GM18505 (cell line): Measurements from ENCODE around the gene PCK2.
"Not testable (repeated sequence)": the region's sequence is repeated elsewhere in the genome, so short reads cannot be mapped to it uniquely, and the experiment has no call there.

Source experiments
- ATAC-seq: cut with Tn5 transposase; IDR thresholded peaks from one replicate; pipeline ENCODE4 v1.9.1; 2021; ENCODE audit not compliant: unreplicated experiment
- POLR2A ChIP-seq: IDR thresholded peaks from 4 replicates; pipeline ENCODE4 v1.6.1; 2011; ENCODE audit warnings: borderline replicate concordance; ENCODE audit not compliant: insufficient read depth, insufficient read length; ENCODE audit errors: extremely low read depth

The PCK2 gene

DNA sequence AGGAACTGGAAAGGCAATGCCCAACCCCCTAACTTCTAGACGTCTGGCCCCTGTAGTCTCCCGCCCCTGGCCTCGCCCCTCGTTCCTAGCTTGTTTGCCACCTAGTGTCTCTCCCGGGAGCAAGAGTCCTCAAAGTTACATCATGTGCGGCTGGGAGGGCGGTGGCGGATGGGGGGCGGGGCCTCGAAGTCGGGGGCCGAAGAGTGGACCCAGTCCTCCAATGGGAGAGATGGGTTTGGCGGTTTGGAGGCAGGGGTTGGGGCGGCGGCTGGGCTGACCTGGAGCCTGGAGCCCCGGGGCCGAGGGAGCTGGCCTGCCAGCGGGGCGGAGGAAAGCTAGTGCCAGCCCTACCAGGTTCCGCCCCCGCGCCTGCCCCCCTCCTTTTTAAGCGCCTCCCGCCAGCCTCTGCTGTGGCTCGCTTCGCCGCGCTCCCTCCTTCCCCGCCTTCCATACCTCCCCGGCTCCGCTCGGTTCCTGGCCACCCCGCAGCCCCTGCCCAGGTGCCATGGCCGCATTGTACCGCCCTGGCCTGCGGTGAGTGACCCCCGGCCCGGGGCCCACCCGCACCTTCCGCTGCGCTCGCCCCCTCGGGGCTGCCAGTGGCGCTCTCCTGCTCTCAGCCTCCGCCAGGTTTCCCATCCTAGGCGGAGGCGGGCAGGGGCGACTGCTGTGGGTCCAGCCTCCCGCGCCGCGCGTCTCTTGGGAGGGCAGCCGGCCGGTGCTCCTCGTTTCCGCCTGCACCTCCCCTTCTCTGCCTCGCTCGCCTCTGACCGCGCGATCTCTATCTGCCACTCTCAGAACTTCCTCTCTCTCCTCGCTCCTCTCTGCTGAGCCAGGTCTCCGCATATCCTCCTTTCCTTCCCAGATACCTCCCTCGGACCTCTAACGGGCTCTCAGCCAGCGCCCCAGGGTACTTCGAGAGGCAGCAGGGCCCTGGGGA is at the start of gene PCK2:
Gene PCK2 (plus strand): TSS at position 411 of the 940 bp plus-strand sequence. CDS start 95 bp downstream, at position 506.
- peak; percentile 44 for ATAC-seq
- TF ChIP-seq POLR2A, result peak; percentile 98

DNA sequence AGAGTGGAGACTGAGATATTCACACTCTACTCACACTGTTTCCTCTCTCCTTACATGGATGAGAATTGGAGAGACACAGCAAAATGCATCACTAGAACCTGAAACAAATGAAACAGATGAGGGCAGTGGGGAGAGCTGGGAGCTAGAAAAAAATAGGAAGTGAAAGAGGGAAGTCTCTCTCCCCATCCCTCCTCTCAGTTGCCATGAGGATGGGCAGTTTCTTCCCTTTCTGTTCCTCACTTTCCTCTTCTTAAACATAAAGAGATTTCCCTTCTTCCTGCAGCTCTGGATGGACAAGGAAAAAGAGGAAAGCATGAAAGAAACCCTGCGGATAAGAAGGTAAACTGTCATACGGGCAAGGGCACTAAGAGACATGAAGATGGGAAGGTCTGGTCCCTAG is 45.1 kb upstream of the PCK2 start:
- not testable (repeated sequence) for ATAC-seq

DNA sequence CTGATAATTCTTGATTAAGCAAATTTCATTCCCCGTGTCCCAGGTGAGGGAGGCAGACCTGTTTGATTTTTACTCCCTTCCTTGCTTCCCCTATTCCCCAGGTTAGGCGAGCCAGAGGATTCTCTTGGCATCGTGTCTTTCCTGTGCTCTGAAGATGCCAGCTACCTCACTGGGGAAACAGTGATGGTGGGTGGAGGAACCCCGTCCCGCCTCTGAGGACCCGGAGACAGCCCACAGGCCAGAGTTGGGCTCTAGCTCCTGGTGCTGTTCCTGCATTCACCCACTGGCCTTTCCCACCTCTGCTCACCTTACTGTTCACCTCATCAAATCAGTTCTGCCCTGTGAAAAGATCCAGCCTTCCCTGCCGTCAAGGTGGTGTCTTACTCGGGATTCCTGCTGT is 43.4 kb upstream of the PCK2 start:
- ATAC-seq, result not testable (repeated sequence)

DNA sequence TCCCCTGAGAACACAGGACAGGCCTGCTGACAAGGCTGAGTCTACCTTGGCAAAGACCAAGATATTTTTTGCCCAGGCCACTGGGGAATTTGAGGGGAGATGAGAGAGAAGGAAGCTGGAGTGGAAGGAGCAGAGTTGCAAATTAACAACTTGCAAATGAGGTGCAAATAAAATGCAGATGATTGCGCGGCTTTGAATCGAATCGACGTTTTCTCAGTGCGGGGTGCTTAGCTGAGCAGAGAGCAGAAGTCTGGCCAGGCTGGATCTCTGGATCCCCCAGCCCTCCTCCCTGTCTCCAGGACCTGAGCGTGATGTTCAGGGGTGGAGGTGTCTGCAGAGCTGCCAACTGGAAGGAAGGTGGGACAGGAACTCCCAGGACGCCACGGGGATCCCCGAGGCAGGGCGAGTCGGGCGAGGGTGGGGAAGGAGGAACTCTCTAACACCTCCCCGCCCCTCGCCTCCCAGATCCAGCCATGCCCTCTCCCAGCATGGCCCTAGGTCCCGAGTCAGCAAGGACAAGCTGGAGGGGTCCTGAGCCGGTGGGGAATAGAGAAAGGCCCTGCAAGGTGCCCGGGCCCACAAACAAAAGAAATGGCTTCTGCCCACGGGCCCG is 42.8 kb upstream of the PCK2 start:
- no peak for TF ChIP-seq POLR2A
- ATAC-seq, result no peak

DNA sequence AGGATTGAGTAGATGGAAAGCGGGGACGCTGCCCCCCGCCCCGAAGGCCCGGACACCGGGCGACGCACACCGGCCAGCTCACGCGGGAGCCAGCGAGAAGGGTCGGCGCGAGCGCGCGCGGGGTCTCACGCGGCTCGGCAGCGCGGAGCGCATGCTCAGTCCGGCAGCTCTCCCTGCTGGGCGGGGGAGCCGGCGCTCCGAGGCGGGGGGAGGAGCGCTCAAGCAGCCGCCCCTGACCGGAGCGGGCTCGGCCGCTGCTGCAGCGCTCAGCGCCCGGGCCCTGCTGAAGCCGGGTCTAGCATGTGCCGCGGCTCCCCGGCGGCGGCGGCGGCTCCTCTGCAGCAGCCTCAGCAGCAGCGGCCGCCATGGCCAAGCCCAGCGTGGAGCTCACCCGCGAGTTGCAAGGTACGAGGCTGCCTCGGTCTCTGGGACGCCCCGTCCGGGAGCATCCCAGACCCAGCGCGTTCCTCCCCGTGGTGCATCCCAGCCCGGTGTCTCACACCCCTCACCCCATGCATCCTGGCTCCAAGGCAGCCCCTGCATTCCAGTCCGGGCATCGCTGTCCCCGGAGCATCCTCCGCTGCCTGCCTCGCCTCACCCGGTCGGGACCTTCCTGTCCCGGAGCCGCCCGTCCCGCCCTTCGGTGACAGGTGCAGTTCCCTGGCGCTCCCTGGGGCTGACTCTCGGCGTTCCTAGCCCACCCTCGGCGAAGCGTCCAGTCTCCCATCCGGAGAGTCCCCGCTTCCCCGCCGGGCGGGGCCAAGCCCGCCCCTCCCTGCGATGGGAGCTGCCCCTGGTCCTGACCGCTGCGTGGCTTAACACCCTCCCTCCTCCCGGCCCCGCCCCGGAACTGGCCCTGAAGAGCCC is 42.1 kb upstream of the PCK2 start, which contains the start of gene CARMIL3:
Gene CARMIL3 (plus strand): TSS at position 221 of the 867 bp plus-strand sequence. CDS start 145 bp downstream, at position 366.
- TF ChIP-seq POLR2A, result peak; percentile 51

DNA sequence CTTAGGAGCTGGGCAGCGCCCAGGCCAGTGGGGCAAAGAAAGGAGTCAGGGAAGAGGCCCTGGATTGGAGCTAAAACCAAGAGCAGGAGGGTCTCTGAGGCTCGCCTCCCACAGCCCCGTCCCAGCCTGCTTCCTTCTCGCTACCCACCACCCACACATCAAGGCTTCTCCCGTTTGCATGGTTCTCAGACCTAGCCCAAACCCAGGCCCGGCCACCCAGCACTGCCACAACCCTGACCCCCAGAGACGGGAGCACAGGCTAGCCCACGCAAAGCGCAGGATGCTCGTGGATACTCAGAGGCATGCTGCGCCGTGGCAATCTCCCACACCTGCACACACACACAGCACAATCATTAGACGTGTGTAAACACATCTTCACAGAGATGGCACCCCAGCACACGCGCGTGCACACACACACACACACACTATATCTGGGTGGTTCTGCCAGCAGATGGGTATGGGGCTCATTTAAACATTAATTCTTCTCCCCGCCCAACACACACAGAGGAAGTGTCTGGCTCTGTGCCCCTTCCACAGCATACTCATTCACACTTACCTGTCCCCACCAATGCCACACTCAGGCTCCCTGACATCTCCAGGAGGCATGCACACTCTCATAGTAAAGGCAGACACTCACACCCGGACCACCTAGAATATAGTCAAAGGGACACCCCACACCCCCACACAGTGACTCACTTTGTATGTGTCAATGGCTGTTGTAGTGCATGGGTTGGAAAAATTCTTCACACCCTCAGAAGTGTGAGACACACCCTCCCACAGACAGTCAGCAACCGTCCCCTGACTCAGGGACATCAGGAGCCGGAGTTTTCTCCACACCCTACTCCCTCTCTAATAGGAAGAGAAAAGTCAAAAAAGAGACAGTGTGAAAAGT is 41.2 kb upstream of the PCK2 start:
- no peak for TF ChIP-seq POLR2A
- no peak for ATAC-seq

More for the DNA sequence above, 42.1 kb upstream of the PCK2 start, which contains the start of gene CARMIL3:
- ATAC-seq, result peak; percentile 62

DNA sequence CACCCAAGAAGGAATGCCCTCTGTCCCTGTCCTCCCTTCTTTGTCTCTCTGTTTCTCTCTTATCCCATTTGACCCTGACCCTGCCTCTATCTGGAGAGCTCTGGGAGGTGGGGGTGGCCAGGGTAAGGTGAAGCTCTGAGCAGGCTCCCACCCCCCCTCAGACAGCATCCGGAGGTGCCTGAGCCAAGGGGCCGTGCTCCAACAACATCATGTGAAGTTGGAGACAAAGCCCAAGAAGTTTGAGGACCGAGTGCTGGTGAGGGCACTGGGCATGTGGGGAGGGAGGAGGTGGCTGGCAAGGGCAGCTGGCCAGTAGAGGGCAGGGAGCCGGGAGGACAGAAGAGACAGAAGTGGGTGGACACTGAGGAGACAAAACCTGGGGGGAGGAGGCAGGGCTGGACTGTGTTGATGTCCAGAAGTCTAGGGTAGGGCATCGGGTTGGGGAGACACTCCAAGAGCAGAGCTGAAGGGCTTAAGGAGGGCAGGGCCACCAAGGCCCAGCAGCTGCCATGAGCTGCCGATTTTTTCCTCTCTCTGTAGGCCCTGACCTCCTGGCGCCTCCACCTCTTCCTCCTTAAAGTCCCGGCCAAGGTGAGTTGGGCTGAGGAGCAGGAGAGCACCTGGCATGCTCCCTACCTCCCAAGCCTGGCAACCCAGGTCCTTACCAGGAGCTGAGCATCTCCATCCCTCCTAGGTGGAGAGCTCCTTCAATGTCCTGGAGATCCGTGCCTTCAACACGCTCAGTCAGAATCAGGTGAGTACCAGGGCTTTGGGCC is 40.4 kb upstream of the PCK2 start:
- no peak for TF ChIP-seq POLR2A
- no peak for ATAC-seq

DNA sequence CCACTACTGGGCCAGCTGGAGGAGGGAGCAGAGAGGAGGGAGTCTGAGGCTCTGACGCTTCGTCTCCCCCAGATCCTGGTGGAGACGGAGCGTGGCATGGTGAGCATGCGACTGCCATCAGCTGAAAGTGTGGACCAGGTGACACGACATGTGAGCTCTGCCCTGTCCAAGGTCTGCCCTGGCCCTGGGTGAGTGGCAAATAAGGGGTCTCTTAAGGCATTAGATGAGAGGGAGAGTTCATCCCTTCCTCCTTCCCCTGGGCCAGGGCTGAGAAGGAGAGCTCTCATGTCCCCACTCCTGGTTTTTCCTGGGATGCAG is 39.8 kb upstream of the PCK2 start:
- no peak for TF ChIP-seq POLR2A
- no peak for ATAC-seq

DNA sequence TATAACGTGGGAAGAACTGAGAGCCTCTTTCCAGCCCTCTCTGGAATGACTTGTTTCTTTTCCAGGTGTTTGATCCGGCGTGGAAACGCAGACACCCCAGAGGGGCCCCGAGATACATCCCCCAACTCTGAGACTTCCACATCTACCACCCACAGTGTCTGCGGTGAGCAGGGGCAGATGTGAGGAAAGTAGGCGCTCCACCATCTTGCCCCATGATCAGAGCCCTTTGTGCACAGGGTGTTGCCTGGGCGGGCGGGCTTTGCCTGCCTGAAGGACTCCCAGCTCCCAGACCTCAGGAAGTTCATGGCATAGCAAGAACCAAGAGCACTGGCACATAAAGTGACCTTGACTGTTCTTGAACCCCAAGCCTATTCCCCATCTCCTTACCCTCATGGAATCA is 39.5 kb upstream of the PCK2 start:
- TF ChIP-seq POLR2A, result no peak
- no peak for ATAC-seq

DNA sequence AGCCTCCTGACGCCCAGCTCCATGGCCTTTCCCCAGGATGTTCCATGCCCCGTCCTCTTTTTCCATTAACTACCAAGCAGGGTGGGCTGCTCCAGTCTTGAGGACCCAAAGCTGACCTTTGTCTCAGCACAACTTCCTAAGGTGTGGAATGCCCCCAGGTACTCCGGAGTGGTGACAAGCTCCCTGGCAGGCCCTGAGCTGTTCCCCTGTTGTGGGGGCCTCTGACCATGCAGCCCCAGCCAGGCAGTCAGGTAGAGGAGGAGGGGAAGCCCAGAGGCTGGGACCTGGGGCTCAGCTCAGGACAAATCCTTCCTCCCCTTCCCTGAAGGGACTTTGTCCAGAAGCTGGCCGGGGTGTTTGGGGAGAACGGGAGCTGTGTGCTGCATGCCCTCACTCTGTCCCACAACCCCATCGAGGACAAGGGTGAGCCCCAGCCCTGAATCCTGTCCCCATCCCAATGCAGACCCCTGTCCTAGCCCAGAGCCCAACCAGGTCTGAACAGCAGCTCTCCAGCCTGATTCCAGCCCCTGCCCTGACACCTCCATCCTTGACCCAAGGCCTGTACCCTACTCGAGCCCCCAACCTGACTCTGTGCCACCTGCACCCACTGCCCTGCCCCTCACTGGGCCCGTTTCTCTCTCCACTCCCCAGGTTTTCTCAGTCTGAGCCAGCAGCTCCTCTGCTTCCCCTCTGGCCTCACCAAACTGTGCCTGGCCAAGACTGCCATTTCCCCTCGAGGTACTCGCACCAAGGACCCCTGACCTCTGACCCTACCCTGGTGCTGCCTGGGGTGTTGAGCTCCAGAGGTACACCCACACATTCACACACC is 37.9 kb upstream of the PCK2 start:
- no peak for TF ChIP-seq POLR2A
- ATAC-seq, result no peak

DNA sequence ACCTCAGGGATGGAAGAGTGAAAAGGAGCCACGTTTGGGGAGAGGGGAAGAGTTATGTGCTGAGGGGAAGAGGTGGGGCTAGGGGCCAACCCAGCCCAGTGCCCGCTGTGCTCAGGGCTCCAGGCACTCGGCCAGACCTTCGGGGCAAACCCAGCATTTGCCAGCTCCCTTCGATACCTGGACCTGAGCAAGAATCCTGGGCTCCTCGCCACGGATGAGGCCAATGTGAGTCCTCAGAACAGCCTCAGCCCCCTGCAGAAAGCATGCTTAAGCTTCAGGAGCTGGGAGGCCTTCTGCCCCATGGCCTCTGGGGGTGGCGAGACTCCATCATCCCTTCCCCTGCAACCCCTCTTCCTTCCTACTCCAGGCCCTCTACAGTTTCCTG is 37.3 kb upstream of the PCK2 start:
- no peak for TF ChIP-seq POLR2A
- no peak for ATAC-seq

DNA sequence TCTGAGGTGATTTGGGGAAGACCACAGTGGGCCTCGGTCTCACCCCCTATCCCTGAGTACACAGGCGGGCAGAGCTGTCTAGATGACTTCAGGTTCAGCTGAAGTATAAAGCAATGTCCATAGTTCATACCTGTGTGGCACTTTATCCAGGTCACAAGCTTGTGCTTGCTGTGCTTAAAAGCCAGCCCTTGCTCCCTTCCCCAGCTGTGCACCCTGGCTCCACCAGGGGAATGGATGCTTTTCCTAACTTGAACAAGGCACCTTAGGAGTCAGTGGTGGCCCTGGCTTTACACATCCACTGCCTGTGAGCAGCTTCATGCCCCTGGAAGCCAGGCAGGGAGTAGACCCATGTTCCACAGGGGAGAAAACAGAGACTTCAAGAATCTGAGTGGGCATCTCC is 36.8 kb upstream of the PCK2 start:
- ATAC-seq, result no peak
- TF ChIP-seq POLR2A, result no peak

DNA sequence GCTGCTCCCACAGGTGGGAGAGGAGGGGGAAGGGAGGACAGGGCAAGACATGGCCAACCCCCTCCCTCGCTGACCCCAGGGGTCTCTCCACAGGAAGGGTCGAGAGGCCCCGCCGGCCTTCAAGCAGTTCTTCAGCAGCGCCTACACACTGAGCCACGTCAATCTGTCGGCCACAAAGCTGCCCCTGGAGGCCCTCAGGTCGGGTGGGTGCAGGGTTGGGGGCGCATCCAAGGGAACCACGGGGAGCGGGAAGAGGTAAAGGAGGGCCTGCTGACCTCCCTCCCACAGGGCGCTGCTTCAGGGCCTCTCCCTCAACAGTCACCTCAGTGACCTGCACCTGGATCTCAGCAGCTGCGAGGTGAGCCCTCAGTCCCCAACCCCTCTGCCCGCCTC is 36.2 kb upstream of the PCK2 start:
- ATAC-seq, result no peak
- TF ChIP-seq POLR2A, result no peak
